Fibroblast of skin of scalp (primary cell): ENCODE data around the gene SDK2.

Experiments used
- DNase-seq: peaks from one replicate; pipeline ENCODE4 v3.0.0-alpha.2; 2013

SDK2 gene

GRCh38 chr17:73437826-73438225, 206.4 kb downstream of the SDK2 start:
- DNase-seq: no peak

GRCh38 chr17:73436954-73437353, 207.3 kb downstream of the SDK2 start:
- DNase-seq: peak; percentile 54

- no peak for DNase-seq
Observed at GRCh38 chr17:73435412-73435811, 208.8 kb downstream of the SDK2 start.

- DNase-seq: no peak
Observed at GRCh38 chr17:73434154-73434553, 210.1 kb downstream of the SDK2 start.

- no peak for DNase-seq
Observed at GRCh38 chr17:73433501-73433900, 210.7 kb downstream of the SDK2 start.

DNA sequence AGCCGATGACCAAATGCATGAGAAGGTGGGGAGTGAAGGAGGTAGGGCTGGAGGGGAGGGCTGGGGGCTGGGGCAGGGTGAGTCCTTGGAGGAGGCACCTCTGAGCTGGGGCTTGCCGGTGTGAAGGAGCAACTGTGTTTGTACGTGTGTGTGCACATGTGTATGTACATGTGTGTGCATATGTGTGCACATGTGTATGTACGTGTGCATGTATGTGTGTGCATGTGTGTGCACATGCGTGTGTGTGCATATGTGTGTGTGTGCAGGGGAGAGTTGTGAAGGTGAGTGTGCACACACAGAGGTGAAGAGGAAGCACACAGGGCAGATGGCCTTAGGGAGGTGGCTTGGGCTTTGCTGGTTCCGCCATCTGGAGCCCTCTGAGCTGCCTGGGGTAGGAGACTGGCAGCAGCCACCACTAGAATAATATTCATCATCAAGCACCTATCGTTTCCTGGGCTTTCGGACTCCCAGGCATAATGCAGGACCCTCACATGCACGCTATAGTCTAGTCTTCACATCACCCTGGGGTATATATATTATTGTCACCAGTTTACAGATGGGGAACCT, 211.5 kb downstream of the SDK2 start:
- no peak for DNase-seq

DNA sequence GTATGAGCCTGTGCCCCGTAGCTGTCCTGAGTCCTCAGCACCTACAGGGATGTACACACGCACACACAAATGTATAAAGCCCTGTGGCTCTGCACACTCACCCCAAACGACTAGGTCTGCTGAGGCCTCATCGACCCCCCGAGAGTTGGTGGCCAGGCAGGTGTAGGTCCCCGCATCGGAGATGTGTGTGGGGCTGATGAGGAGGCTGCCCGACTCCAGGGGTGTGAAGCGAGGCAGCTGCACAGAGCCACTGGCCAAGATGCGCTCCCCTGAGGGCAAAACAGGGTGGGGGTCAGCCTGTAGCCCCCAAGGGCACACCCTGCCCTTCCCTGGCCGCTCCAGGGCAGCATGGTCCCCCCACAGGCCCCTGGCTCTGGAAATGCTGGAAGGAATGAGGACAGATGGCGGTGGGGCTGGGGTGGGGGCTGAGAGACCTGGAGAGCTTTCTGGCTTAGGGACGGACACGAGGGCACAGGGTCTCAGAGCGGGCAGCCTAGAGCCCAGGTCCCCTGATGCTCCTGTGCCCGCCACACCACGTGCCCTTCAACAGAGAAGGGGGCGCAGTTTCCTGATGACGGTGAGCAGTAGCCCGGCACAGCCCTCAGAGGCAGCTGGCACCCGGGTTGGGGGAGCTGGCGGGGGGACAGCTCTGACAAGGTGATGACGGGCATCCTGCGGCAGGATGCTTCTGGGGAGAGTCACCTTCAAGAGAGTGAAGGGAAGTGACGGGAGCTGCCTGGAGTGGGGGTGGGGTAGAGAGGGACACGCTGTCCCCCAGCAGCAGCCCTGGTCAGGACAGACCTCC, 212.6 kb downstream of the SDK2 start:
- DNase-seq: no peak

DNA sequence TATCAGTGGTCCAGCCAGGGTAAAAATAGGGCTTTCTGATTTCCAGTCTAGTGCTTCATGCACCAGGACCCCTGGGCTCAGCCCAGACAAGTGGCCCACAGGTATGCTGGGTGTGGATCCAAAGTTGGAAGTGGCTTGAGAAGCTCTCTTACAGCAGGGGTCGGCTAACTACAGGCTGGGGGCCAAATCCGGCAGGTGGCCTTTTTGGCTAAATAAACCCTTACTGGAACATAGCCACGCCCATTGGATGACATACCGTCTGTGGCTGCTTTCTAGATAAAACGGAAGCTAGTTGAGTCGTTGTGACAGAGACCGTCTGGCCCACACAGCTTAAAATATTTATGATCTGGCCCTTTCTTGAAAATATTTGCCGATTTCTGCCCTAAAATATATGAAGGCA, 213.4 kb downstream of the SDK2 start:
- DNase-seq: peak; percentile 4

- DNase-seq: no peak
Observed at GRCh38 chr17:73430165-73430680, 214.0 kb downstream of the SDK2 start.

DNA sequence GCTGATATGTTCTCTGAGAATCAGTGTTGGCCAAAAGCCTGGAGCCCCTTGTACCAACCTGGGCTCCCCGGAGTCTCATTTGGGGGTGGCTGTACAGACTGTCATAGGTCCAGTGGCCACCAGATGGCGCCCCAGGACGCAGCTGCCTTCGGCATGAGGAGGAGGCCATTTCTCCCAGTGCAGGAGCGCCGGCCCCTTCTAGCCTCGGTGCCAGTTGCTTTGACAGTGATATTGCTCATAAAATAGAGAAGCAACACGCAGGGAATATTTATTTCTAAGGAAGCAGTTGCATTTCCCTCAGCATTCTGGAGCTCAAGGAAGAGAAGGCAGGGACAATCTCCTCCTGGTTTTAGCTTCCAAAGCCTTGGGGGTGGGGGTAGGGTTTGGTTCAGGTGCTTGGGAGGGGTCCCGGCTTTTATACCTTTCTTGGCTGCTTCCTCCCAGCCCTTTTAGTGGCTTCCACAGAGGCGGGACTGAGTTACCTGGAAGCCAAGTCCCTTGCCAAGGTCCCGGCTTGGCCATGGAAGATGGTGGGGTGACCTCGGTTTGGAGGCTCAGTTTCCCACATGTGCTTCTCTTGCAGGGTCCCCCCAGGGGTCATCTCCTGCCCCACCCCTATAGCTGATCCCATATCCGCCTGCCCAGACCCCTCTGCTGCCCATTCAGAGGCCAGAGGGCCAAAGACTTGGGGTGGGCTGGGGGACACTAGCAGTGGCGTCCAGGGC, 214.6 kb downstream of the SDK2 start:
- peak; percentile 71 for DNase-seq

GRCh38 chr17:73427198-73427597, 217.0 kb downstream of the SDK2 start:
- no peak for DNase-seq

DNA sequence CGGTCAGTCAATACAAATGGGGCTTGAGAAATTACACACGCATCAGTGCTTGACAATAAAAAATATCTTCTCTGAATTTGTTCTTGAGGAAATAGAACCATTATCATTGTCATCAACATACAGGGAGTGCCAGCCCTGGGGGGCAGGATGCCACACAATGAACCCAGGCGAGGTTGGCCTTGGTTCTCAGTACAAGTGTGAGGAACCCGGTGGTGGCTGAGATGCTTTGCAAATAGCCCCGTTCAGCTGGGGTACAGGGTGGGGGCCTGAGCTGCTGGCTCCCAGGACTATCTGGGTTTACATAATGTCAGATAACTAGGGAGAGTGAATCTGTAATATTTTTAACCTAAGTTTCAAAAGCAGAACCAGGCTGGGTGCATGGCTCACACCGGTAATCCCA, 219.7 kb downstream of the SDK2 start:
- DNase-seq: no peak

GRCh38 chr17:73423806-73424205, 220.4 kb downstream of the SDK2 start:
- no peak for DNase-seq

GRCh38 chr17:73423159-73423715, 221.0 kb downstream of the SDK2 start:
- DNase-seq: no peak

GRCh38 chr17:73422121-73422520, 222.1 kb downstream of the SDK2 start:
- no peak for DNase-seq

DNA sequence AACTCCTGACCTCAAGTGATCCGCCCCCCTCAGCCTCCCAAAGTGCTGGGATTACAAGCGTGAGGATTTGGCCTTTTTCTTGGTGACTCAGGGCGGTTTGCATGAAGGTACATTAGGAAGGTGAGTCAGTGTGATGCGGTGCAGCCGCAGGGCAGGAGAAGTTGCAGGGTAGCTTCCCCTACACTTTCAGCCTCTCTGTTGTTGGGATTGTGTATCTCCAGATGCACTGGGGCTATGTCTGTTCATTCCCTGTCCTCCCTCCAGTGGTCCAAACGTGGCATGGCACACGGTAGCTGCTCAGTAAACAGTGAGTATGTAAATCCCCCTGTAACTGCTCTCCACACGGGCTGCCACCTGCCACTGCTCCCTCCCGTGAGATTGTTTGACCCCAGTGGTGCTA, 223.3 kb downstream of the SDK2 start:
- no peak for DNase-seq

DNA sequence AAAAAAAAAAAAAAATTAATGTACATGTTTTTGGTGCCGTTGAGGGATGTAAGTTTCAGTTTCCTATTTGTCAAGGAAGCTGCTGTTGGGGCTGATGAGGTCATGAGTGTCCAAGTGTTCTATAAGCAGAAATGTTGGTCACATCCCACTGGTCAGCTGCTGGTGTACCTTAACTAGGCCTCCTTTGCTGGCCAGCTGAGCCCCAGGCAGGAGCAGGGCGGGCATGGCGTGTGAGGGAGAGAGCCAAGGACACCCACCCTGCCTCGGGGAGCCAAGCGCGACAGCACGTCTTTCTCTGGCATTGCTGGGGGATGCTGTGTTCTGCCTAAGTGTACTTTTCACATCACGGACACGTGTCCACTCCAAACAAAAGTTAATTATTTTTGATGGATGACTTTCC, 224.4 kb downstream of the SDK2 start:
- DNase-seq: no peak

GRCh38 chr17:73419051-73419450, 225.2 kb downstream of the SDK2 start:
- DNase-seq: no peak

GRCh38 chr17:73415782-73416181, 228.5 kb downstream of the SDK2 start:
- no peak for DNase-seq

DNA sequence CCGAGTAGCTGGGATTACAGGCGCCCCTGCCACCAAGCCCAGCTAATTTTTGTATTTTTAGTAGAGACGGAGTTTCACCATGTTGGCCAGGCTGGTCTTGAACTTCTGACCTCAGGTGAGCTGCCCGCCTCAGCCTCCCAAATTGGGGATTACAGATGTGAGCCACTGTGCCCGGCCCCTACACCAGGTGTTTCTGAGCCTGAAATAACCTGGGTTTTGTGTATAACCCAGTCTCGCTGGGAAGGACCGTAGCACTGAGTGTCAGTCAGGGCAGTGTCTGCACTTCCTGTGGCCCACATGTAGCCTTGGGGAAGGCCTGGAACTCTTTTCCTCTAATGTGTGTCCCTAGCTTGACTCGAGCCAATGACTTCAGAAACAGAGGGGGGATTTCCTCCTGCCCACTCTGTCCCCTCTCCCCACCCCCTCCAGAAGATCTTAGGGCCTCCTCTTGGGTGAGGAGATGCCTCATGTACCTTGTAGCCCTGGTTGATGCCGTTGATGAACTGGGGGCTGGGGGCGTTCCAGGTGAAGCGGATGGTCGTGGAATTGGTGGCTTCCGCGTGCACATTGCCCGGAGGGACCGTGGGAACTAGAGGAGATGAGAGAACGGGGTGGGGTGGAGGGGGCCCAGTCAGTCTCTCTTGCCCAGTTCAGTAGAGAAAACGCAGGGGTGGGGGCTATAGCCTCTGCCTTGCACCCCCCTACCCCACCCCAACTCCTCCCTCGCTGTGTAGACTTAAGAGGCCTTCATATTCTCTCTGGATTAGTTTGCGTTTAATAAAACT, 229.9 kb downstream of the SDK2 start:
- no peak for DNase-seq

- no peak for DNase-seq
Observed at GRCh38 chr17:73412914-73413313, 231.3 kb downstream of the SDK2 start.

DNA sequence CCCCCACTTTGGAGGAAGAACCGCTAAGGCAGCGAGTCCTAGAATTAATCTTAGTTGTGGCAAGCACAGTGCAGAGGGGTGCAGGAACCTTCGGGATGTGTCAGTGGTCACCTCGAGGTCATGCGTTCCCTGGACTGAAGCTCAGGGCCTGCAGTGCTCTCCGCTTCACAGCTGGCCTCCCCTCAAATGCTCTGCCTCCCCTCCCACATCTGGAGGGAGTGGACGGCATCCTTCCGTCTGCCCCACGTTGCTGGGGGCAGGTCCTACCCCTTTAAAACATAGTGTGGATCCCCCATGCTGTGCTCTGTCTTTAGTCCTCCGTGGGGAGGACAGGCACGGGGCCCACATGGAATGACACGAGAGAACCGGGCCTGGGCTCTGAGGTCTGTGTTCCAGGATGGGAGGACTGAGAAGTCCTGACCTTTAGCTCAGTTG, 232.9 kb downstream of the SDK2 start:
- DNase-seq: no peak
